ENCODE data around the gene AP3D1.

The AP3D1 gene

GRCh38 chr19:2180881-2181632 lies 29.7 kb upstream of the AP3D1 start:
- DNase-seq = no peak

- no peak for DNase-seq
These were observed 28.7 kb upstream of the AP3D1 start for GRCh38 chr19:2180114-2180513.

- no peak for DNase-seq
These were observed 27.7 kb upstream of the AP3D1 start for GRCh38 chr19:2179095-2179494.

DNA sequence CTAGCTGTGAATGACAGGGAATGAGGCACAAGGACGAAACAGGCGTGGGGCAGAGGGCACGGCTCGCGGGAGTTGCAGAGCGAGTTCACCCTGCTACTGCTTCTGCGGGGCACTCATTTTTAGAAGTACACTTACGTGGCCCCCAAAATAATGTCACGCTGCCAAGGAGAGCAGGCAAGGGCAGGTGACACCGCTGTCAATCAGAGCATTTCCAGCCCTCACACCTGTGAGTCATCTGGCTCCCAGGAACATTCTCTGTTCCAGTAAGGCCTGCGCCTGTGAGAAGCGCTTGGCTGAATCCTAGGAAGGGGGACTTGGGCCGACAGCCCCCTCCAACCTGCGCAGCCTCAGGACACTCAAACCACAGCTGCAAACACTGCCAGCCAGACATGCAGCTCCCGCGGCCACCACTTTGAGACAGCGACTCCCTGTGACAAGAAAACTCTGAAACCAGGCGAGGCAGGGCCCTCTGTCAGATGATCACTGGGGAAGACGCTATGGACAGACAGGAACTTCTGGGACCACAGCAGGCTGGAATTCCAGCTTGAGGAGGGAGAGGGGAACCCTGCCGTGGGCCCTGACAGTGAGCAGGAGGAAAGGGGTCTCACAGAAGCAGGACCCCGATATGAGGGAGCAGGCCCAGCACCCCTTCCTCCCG lies 25.1 kb upstream of the AP3D1 start:
- DNase-seq = no peak

DNA sequence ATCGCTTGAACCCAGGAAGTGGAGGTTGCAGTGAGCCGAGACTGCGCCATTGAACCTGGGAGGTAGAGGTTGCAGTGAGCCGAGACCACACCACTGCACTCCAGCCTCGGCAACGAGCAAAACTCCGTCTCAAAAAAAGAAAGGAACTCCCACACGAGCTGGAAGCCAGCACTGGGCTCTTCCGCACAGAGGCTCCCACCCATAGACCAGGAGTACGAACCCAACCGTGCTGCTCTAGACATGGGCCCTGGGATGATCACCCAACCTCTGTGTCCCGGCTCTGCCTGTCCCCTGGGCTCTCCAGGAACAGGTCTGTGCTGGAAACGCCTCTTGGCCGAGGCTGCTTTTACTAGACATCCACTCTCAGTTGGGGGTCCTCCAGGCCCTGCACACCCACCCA lies 24.4 kb upstream of the AP3D1 start:
- DNase-seq = no peak

DNA sequence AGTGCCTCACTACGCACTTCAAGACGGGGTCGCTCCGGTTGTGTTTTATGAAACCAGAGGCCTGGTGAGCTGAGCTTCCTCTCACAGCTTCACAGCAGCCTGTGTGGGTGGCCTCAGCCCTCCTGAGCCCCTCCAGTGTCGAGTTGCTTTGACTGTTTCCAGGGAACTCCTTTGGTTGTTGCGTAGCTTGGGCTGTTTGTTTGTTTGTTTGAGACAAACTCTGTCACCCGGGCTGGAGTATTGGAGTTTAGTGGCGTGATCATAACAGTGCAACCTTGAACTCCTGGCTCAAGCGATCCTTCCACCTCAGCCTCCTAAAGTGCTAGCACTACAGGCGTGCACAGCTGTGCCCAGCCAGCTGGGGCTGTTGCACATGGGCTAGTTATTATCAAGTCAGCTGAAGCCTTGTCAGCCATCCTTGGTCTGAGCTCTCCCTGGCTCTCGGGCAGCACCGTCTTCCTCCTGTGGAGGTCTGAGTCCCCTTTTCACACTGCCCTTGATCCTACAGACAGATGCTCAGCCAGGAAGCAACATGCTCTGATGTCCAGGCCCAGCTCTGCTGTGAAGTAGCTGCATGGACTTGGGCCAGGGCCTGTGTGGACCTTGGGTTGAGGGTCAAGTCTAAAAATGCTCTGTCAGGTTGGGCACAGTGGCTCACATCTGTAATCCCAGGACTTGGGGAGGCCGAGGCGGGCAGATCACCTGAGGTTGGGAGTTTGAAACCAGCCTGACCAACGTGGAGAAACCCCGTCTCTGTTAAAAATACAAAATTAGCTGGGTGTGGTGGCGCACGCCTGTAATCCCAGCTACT lies 22.6 kb upstream of the AP3D1 start:
- no peak for DNase-seq

GRCh38 chr19:2173388-2173766 lies 22.0 kb upstream of the AP3D1 start:
- DNase-seq = no peak

DNA sequence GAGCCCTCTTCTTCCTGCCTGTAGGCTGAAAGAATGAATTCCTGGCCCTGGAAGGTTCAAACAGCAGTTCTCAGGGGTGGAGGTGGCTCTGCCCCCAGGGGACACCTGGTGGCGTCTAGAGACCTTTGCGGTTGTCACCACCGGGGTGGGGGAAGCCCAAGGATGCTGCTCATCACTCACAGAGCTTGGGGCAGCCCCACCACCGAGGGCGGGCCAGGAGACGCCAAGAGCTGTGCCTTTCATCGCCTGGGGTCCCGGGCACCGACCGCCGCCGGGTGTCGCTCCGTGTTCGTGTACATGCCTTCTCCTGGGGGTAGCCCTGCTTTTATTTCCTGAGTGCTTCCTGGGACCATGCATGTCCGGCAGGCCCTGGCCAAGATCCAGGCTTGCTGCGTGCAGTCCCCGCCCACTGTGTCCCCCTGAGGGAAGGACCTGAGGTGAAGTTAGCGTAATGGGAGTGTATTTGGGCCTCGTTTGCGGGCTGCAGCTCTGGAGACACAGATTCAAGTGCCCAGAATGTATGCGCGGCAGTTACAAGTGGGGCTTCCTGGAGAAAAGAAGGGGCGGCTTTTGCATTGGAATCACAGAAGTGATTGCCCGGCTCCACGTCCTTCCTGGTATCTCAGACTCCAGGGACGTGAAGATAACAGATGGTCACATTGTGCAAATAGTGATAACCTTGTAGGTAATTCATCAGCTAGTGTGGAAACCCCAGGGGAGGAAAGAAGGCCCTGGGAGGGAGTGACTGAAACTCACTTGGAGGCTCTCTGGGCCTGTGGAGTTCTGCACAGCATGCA lies 20.2 kb upstream of the AP3D1 start:
- no peak for DNase-seq

DNA sequence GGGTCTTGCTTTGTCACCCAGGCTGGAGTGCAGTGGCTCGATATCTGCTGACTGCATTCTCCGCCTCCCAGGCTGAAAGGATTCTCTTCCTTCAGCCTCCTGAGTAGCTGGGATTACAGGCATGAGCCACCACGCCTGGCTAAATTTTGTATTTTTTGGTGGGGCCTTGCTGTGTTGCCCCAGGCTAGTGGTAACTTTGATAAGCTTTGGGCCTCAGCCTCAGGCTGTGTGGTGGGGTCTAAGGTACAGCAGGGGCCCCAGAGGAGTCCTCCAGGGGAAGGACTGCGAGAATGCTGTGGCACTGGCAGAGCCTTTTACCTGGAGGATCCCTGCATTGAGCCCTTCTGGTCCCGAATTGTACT lies 19.6 kb upstream of the AP3D1 start:
- no peak for DNase-seq

DNA sequence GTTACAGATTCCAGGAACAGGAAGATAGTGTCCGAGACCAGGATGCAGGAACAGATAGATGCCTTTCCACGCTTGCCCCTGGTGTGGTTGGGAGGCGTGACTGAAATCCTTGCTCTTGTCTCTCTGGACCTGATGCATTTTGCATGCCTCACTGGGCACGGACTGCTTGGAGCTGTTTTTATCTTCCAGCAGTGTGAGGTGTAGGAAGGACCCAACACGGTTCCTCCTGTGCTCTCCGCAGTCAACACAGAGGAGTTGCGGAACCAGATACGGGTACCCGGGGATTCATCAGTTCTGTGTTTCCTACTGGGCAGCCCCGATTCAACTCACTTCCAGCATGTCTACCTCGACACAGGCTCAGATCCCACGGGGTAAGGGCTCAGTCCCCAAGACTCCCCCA lies 18.9 kb upstream of the AP3D1 start:
- DNase-seq = no peak

DNA sequence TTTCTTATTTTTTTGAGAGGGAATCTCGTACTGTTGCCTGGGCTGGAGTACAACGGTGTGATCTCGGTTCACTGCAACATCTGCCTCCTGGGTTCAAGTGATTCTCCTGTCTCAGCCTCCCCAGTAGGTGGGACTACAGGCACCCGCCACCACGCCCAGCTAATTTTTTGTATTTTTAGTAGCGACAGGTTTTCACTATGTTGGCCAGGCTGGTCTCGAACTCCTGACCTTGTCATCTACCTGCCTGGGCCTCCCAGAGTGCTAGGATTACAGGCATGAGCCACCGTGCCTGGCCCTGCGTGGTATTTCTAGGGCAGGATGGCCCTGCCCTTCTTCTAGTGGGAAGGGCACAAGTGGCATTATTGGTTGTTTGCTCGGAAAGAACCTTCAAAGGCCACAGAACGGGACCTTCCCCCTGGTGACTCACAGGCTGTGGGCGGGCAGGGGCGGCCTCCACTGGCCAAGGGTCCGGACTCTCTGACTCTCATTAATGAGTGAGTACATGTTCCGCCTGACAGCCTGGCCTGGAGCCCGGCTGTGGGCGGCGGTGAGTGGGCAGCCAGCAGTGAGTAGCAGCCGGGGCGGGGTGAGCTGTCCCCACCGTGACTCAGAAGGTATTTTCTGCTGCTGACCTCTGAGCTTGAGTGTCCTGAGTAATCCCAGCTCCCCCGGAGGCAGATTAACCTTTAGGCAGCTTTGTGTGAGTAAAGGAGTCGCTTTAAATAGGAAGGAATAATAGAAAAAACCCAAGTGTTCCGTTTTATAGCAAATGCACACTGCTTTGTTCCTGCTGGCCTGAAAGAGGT lies 17.5 kb upstream of the AP3D1 start:
- peak; percentile 61 for DNase-seq

GRCh38 chr19:2167896-2168618 lies 16.7 kb upstream of the AP3D1 start:
- no peak for DNase-seq

GRCh38 chr19:2166741-2167738 lies 15.7 kb upstream of the AP3D1 start:
- DNase-seq = peak; percentile 19

GRCh38 chr19:2164020-2164998 lies 12.9 kb upstream of the AP3D1 start:
- DNase-seq = no peak

DNA sequence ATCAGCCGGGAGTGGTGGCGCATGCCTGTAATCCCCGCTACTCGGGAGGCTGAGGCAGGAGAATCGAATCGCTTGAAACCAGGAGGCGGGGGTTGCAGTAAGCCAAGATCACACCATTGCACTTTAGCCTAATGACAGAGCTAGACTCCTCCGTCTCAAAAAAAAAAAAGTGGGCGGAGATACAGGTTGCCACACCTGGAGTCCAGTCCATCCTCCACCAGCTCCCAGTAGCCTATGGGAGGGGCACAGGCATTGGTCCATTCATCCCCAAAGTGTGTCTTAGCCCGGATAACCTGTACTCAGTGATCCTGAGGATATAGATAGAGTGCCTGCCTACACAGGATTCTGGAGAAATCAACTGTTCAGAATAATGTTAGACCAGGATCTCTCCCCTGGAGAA lies 9.0 kb upstream of the AP3D1 start:
- DNase-seq = no peak

DNA sequence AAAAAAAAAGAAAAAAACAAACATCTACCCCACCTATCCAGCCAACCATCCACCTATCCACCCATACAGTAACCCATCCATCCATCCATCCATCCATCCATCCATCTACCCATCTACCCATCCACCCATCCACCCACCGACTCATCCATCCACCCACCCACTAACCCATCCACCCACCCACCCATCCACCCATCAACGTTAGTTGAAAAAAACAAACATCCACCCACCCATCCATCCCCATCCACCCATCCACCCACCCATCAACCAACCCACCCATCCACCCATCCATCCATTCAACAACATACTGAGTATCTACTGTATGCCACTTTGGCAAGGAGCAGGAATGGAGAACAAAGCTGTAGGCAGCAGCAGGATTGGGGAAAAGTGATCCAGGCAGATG lies 6.1 kb upstream of the AP3D1 start:
- DNase-seq = no peak

GRCh38 chr19:2154587-2155075 lies 3.3 kb upstream of the AP3D1 start:
- no peak for DNase-seq

DNA sequence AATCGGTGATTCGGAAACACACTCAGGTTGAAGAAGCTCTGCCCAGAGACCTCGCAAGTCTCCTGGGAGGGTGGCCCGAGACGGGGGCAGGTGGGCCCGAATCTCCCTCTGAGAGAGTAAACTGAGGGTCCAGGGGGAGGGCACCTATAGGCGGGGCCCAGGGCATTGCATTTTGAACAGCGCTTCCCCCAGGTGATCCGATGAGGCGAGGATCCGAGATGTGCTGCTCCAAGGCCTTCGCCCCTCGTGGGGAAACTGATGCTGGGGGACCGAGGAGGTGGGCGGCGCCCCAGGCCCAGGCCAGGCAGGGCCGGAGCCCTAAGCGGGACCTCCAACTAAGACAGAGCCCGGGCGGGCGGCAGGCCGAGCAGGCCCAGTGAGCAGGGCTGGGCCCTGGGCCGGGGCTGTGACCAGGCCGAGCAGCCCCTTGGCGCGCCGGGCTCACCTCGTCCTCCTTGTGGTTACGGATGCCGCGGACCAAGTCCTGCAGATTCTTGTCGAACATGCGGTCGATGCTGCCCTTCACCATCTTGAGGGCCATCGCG lies 500 bp downstream of the AP3D1 start:
- no peak for DNase-seq

Measured in SHP77 treated with DMSO at 0.1 percent for 48 hours (cell line).